ENCODE results near the gene BMP8A.

The BMP8A gene

DNA sequence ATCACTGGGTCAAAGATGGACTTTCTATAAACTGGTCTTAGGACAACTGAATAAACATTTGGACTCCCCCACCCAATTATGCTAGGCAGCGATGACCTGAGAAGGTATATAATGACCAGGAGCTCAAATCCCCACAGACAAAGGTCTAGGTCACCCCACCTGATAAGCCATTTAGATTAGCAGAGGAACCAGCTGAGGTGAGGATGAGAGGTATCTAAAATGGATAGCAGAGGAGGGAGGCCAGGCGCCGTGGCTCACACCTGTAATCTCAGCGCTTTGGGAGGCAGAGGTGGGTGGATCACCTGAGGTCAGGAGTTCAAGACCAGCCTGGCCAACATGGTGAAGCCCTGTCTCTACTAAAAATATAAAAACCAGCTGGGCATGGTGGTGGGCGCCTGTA lies 51.5 kb downstream of the BMP8A start:
- Histone ChIP-seq H3K4me3 (ENCODE audit: insufficient read depth, low read length, poor library complexity, severe bottlenecking) (no peak overlapping the region), H3K9me3 (ENCODE audit: insufficient read depth, low read length) (no peaks in the 10 kb centered on the region), H3K9ac (ENCODE audit: low read length) (no peak overlapping the region), H3F3A (ENCODE audit: insufficient read depth) (peaks cover 8% of the 10 kb centered on the region; the same call in 1 of the 2 replicates), H3K79me2 (ENCODE audit: insufficient read depth, low read length) (no peaks in the 10 kb centered on the region), H3K4me2 (ENCODE audit: low read depth, low read length, poor library complexity, severe bottlenecking) (no peak overlapping the region), H3K36me3 (ENCODE audit: low read length) (no peaks in the 10 kb centered on the region), H3K9me2 (replicated peaks; ENCODE audit: insufficient read depth, low read length) (no peaks in the 10 kb centered on the region), H2AFZ (ENCODE audit: low read depth, low read length, severe bottlenecking) (no peak overlapping the region), H3K27ac (ENCODE audit: low read depth, low read length) (no peak overlapping the region), H4K20me1 (ENCODE audit: low read depth, low read length) (no peaks in the 10 kb centered on the region), H3K27me3 (ENCODE audit: low read length) (no peaks in the 10 kb centered on the region)
- no peak for TF ChIP-seq EZH2phosphoT487 (conservative IDR thresholded peaks at IDR 0.05; ENCODE audit: low read length)
- TF ChIP-seq, protein P1, sequence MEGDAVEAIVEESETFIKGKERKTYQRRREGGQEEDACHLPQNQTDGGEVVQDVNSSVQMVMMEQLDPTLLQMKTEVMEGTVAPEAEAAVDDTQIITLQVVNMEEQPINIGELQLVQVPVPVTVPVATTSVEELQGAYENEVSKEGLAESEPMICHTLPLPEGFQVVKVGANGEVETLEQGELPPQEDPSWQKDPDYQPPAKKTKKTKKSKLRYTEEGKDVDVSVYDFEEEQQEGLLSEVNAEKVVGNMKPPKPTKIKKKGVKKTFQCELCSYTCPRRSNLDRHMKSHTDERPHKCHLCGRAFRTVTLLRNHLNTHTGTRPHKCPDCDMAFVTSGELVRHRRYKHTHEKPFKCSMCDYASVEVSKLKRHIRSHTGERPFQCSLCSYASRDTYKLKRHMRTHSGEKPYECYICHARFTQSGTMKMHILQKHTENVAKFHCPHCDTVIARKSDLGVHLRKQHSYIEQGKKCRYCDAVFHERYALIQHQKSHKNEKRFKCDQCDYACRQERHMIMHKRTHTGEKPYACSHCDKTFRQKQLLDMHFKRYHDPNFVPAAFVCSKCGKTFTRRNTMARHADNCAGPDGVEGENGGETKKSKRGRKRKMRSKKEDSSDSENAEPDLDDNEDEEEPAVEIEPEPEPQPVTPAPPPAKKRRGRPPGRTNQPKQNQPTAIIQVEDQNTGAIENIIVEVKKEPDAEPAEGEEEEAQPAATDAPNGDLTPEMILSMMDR (IDR thresholded peaks at IDR 0.05; ENCODE audit: insufficient read depth, low read length, poor library complexity, severe bottlenecking), result no peak

DNA sequence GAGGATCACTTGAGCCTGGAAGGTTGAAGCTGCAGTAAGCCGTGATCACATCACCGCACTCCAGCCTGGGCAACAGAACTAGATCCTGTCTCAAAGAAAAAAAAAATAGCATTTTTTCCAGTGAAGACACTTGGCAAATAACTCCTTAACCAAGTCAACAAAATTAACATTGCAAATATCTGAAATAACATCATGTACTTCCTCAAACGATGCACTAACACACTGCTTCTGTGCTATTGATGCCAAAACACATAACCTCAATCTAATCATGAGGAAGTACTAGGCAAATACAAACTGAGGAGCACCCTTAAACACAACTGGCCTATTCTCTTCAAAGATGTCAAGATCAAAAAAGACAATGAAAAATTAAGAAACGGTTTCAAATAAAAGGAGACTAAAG lies 52.9 kb downstream of the BMP8A start:
- Histone ChIP-seq H3K9ac (ENCODE audit: low read length) (no peak overlapping the region), H3F3A (ENCODE audit: insufficient read depth) (peaks cover 8% of the 10 kb centered on the region; the same call in 1 of the 2 replicates), H3K4me3 (ENCODE audit: insufficient read depth, low read length, poor library complexity, severe bottlenecking) (no peak overlapping the region), H3K27me3 (ENCODE audit: low read length) (no peaks in the 10 kb centered on the region), H4K20me1 (ENCODE audit: low read depth, low read length) (no peaks in the 10 kb centered on the region), H3K4me2 (ENCODE audit: low read depth, low read length, poor library complexity, severe bottlenecking) (no peak overlapping the region), H3K36me3 (ENCODE audit: low read length) (no peaks in the 10 kb centered on the region), H3K79me2 (ENCODE audit: insufficient read depth, low read length) (no peaks in the 10 kb centered on the region), H3K9me2 (replicated peaks; ENCODE audit: insufficient read depth, low read length) (no peaks in the 10 kb centered on the region), H2AFZ (ENCODE audit: low read depth, low read length, severe bottlenecking) (no peak overlapping the region), H3K27ac (ENCODE audit: low read depth, low read length) (no peak overlapping the region), H3K9me3 (ENCODE audit: insufficient read depth, low read length) (no peaks in the 10 kb centered on the region)
- TF ChIP-seq EZH2phosphoT487 (conservative IDR thresholded peaks at IDR 0.05; ENCODE audit: low read length), result no peak
- TF ChIP-seq, protein P1 (IDR thresholded peaks at IDR 0.05; ENCODE audit: insufficient read depth, low read length, poor library complexity, severe bottlenecking), result no peak

DNA sequence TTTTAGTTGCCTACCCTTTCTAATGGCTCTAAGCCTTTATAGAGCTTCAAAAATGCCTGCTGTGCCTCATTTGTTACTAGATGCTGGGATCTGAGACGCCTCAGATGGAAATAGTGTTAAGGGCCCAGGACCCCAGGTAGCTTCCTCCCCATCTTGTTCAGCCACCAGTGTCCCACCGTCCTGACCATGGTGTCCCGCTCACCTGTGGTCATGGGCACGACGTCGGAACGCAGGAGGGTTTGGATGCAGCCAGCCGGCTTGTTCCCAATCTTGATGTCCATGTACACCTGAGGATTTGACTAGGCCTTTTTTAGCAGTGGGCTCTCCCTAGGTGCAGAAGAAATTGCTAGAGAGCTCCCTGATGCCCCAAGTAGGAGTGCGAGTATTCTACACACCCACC lies 54.1 kb downstream of the BMP8A start:
- Histone ChIP-seq H3K27me3 (ENCODE audit: low read length) (no peaks in the 10 kb centered on the region), H3K4me3 (ENCODE audit: insufficient read depth, low read length, poor library complexity, severe bottlenecking) (no peak overlapping the region), H3K9ac (ENCODE audit: low read length) (no peak overlapping the region)

More for the DNA sequence above, 54.1 kb downstream of the BMP8A start:
- no peaks in the 10 kb centered on the region for H3K36me3 ChIP-seq (ENCODE audit: low read length)
- peaks cover 8% of the 10 kb centered on the region; the same call in 1 of the 2 replicates for H3F3A ChIP-seq (ENCODE audit: insufficient read depth)
- TF ChIP-seq EZH2phosphoT487 (conservative IDR thresholded peaks at IDR 0.05; ENCODE audit: low read length), result no peak
- TF ChIP-seq, protein P1 (IDR thresholded peaks at IDR 0.05; ENCODE audit: insufficient read depth, low read length, poor library complexity, severe bottlenecking), result no peak
- H3K4me2 ChIP-seq (ENCODE audit: low read depth, low read length, poor library complexity, severe bottlenecking), result no peak overlapping the region
- H4K20me1 ChIP-seq (ENCODE audit: low read depth, low read length), result no peaks in the 10 kb centered on the region
- H3K79me2 ChIP-seq (ENCODE audit: insufficient read depth, low read length), result no peaks in the 10 kb centered on the region
- H2AFZ ChIP-seq (ENCODE audit: low read depth, low read length, severe bottlenecking), result no peak overlapping the region
- no peaks in the 10 kb centered on the region for H3K9me2 ChIP-seq (replicated peaks; ENCODE audit: insufficient read depth, low read length)
- no peak overlapping the region for H3K27ac ChIP-seq (ENCODE audit: low read depth, low read length)
- H3K9me3 ChIP-seq (ENCODE audit: insufficient read depth, low read length), result no peaks in the 10 kb centered on the region
